ES-I3 (cell line): ENCODE results near the gene VAV1.
"Not testable (repeated sequence)": the region's sequence is repeated elsewhere in the genome, so short reads cannot be mapped to it uniquely, and the experiment has no call there.

Experiments used
- H3K36me3 ChIP-seq: 2 replicates; pipeline ENCODE4 v1.6.1; 2013; ENCODE audit warnings: mild to moderate bottlenecking, low read length, control low read depth, moderate library complexity; ENCODE audit not compliant: insufficient read depth
- H3K4me1 ChIP-seq: 2 replicates; pipeline ENCODE4 v1.6.1; 2013; ENCODE audit warnings: mild to moderate bottlenecking, control low read depth, low read length; ENCODE audit not compliant: insufficient read depth
- H3K9ac ChIP-seq: 2 replicates; pipeline ENCODE4 v1.6.1; 2013; ENCODE audit warnings: low read depth, mild to moderate bottlenecking, low read length, moderate library complexity
- H3K9me3 ChIP-seq: 2 replicates; pipeline ENCODE4 v1.6.1; 2013; ENCODE audit warnings: mild to moderate bottlenecking, low read length, moderate library complexity; ENCODE audit not compliant: control insufficient read depth, insufficient read depth

The VAV1 gene

DNA sequence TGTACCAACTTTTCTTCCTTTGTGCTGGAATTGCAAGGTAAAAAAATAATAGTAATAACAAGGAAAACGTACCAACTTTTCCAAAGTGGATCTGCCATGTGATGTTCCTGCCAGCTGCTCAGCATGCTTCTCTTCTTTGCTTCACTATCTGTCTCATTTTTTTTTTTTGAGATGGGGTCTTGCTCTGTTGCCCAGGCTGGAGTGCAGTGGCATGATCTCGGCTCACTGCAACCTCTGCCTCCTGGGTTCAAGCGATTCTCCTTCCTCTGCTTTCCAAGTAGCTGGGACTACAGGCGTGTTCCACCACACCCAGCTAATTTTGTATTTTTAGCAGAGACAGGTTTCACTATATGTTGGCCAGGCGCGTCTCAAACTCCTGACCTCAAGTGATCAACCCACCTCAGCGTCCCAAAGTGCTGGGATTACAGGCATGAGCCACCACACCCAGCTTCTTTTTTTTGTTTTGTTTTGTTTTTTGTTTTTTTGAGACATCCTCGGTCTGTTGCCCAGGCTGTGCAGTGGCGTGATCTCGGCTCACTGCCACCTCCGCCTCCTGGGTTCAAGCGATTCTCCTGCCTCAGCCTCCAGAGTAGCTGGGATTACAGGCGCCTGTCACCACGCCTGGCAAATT, 27.8 kb downstream of the VAV1 start:
- H3K9ac ChIP-seq, H3K36me3 ChIP-seq, H3K9me3 ChIP-seq, H3K4me1 ChIP-seq: not testable (repeated sequence)

DNA sequence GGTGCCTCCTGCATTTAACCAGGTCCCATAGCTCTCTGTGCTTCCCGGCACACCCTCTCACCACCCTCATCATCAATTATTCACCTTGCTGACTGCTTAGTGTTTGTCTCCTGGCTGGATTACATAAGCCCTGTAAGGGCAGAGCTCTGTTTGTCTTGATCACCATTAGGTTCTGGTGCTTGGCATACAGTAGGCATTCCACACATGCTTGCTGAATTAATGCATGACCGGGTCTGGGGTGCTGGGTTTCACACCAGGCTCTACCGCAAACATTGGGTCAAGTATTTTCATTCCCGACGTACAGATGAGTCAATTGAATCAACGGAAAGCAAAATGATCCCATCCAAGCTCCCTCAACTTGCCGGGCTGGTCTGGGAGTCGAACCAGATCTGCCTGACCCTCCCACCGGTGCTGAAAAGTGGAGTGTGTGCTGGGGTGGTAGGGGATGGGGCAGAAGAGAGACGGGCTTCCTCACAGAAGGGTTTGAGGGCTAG, 28.5 kb downstream of the VAV1 start:
- Histone ChIP-seq H3K9ac (peak overlapping the region; percentile 73), H3K4me1 (peaks cover 10% of the 10 kb centered on the region), H3K9me3 (no peaks in the 10 kb centered on the region), H3K36me3 (no peaks in the 10 kb centered on the region)

DNA sequence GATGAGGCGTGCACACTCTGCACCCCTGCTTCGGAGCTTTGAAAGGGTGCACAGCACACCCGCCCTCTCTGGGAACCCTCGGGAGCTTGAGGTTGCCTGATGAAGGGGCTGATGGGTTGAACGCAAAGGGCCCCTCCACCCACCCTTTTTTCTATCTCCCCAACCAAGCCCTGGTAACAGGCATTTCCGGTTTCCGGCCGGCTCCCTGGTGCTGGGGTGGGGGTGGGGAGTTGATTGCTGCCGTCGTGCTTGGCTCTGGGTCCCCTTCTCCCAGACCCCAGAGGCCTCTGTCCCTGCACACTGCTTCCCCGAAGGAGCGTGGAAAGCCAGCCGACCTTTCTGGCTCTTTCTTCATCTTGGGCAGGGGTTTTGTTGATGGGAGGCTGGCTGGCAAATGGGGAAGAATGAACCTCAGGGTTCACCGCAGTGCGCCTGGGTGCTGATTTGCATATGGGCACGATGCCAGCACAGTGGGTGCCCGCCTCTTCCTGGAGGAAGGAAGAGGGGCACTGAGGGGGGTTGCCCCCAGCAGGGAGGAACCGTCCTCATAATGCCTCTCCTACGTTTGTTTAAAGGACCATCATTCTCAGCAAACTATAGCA, 29.1 kb downstream of the VAV1 start:
- Histone ChIP-seq H3K9me3 (no peaks in the 10 kb centered on the region), H3K9ac (peak overlapping the region; percentile 73), H3K4me1 (peaks cover 10% of the 10 kb centered on the region), H3K36me3 (no peaks in the 10 kb centered on the region)

DNA sequence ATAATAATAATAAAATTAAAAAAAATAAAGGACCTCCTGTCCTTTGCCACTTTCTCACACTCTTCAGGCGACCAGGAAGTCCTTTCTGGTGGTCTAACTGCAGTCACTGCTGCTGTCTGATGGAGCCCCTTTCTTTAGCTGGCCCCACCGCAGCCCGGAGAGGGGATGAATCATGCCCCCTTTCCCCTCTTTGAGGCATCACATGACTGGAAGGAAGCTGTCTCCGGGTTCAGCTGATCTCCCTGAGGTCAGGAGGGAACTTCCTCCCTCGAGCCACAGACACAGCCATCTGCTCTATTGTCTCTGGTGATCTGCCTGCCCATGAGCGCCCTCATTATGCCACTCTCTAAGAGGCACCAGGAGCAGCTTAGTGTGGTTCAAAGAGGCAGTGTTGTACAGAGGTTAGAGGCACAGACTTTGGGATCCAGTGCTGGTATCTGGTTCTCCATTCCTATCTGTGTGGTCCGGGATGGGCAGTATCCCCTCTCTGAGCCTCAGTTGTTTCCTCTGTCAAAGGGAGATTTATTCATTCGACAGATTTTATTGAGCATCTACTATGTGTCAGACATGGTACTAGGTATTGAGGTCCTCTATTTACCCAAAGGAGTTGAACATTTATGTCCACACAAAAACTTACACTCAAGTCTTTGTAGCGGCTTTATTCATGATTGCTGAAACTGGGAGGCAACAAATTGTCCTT, 30.0 kb downstream of the VAV1 start:
- peak overlapping the region; percentile 4; the same call in 1 of the 2 replicates for H3K9ac ChIP-seq
- H3K36me3 ChIP-seq, result no peaks in the 10 kb centered on the region
- peaks cover 10% of the 10 kb centered on the region for H3K4me1 ChIP-seq
- no peaks in the 10 kb centered on the region for H3K9me3 ChIP-seq

DNA sequence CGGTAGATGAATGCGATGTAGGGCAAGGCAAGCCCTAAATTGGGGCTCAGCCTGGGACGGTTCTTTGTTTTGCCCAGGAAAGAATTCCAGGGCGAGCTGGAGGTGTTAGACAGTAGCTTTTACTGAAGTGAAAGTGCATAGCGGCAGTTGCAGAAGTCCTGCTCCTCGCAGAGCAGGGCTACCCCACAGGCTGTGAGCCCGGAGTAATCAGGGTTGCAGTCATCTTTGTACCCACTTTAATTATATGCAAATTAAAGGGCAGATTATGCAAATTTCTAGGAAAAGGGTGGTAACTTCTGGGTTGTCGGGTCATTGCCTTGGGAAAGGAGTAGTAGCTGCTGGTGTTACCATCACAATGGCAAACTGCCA, 30.5 kb downstream of the VAV1 start:
- H3K9me3 ChIP-seq, result no peaks in the 10 kb centered on the region
- no peak overlapping the region for H3K9ac ChIP-seq
- peaks cover 10% of the 10 kb centered on the region for H3K4me1 ChIP-seq
- H3K36me3 ChIP-seq, result no peaks in the 10 kb centered on the region

DNA sequence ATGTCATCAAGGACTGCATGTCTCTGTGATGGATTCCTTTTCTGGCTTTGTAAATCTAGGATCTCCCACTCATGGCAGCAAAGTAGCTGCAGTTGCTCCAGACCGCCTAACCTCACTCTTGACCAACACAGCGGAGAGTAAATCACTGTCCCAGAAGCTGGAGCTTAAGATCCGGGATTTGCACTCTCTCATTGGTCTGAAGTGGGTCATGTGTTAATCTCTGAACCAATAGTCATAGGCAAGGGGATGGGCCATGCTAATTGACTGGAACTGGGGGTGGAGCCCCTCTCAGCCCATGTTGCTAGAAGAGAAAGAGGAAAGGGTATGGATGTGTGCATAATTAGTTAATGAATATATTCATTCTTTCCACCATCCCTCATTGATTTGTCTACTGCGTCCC, 34.0 kb downstream of the VAV1 start:
- Histone ChIP-seq H3K4me1 (peaks cover 6% of the 10 kb centered on the region), H3K9me3 (no peaks in the 10 kb centered on the region), H3K36me3 (no peaks in the 10 kb centered on the region), H3K9ac (no peak overlapping the region)

DNA sequence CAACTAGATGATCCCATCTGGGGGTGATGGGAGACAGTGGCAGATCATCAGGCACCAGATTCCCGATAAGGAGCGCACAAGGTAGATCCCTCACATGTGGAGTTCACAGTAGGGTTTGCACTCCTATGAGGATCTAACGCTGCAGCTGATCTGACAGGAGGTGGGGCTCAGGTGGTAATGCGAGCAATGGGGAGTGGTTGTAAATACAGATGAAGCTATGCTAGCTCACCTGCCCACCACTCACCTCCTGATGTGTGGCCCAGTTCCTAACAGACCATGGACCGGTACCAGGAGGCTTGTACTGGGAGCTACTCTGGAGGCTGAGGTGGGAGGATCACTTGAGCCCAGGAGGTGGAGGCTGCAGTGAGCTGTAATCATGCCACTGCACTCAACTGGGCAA, 34.8 kb downstream of the VAV1 start:
- peaks cover 6% of the 10 kb centered on the region for H3K4me1 ChIP-seq
- H3K9ac ChIP-seq, result no peak overlapping the region
- H3K9me3 ChIP-seq, result no peaks in the 10 kb centered on the region
- no peaks in the 10 kb centered on the region for H3K36me3 ChIP-seq

DNA sequence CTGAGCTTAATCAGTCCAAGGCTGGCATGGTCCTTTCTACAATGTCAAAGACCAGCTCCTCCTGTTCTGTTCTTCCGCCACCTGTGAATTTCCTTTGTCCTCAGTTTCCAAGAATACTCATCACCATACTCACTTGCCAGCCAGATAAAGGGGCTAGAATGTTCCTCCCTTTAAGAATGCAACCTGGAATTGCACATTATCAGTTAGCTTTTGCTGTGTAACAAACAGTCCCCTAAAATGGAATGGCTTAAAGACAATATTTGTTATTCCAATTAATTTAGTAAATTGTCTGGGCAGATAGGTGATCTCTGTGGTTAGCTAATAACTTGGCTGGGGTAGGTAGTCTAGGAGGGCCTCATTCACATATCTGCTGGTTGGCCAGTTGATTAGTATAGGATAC, 36.0 kb downstream of the VAV1 start:
- H3K9me3 ChIP-seq, result no peaks in the 10 kb centered on the region
- no peaks in the 10 kb centered on the region for H3K36me3 ChIP-seq
- no peak overlapping the region for H3K9ac ChIP-seq
- no peaks in the 10 kb centered on the region for H3K4me1 ChIP-seq

DNA sequence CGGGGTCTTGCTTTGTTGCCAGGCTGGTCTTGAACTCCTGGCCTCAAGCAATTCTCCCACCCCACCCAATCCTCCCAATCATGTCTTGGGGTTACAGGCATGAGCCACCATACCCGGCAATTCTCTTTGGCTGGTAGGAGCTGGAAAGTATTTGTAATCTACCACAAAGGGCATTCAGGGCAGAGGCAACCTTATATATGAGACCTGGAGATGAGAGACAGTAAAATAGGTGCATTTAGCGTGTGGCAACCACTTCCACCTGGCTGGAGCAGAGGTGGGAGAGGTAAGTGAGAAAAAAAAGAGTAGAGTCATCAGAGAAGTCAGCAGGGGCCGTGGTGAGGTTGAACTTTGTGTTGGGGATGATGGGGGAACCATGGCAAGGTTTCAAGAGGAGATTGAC, 36.8 kb downstream of the VAV1 start:
- H3K36me3 ChIP-seq, result no peaks in the 10 kb centered on the region
- no peak overlapping the region for H3K9ac ChIP-seq
- H3K4me1 ChIP-seq, result no peaks in the 10 kb centered on the region
- no peaks in the 10 kb centered on the region for H3K9me3 ChIP-seq

DNA sequence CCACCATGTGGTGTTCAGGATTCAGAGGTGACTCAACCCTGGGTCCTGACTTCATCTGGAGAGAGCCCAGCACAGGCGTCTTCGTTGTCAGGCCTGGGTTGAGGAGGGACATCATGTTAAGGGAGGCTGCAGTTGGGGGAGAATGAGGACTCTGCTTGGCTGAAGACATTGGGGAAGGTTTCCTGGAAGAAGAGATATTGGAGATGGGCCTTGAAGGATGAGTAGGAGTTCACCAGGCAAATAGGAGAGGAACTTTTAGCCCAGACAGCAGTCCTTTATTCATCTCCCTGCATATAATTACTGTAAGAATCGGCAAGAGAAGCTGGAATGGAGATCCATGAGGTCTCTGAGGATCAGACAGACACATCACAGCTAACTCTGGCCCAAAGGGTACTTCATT, 38.9 kb downstream of the VAV1 start:
- Histone ChIP-seq H3K36me3 (no peaks in the 10 kb centered on the region), H3K9ac (no peak overlapping the region), H3K9me3 (no peaks in the 10 kb centered on the region), H3K4me1 (no peaks in the 10 kb centered on the region)

DNA sequence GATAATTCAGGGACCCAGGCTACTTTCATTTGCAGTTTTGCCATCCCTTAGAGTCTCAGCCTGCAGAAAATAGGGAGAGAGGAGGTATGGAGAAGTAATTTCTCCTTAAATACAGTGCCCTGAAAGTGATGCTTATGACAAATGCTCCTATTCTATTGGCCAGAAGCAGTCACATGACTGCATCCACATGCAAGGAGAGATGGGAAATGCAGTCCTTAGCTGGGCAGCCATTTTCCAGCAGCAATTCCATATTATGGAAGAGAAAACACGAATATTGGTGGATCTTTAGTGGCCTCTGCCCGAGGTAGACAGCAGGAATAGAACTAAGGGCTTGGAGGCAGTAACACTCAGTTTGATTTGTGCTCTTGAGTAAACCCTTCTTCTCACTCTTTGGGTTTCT, 39.4 kb downstream of the VAV1 start:
- Histone ChIP-seq H3K9ac (no peak overlapping the region), H3K4me1 (no peaks in the 10 kb centered on the region), H3K36me3 (no peaks in the 10 kb centered on the region), H3K9me3 (no peaks in the 10 kb centered on the region)

DNA sequence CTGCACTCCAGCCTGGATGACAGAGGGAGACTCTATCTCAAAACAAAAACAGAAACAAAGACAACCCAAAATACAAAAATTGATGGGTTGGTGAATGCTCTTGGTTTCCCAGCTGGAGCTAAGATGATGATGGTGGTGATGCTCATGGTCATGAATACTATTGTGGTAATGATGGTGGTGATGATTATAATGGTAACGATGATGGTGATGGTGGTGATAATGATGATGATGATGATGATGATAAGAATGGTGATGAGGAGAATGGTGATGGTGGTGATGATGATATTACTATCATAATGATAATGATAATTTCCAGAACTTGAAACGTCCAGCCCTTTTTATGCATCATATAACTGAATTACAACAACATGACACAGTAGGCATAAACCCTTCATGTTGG, 40.1 kb downstream of the VAV1 start:
- Histone ChIP-seq H3K9me3 (no peaks in the 10 kb centered on the region), H3K36me3 (no peaks in the 10 kb centered on the region), H3K9ac (no peak overlapping the region), H3K4me1 (no peaks in the 10 kb centered on the region)

DNA sequence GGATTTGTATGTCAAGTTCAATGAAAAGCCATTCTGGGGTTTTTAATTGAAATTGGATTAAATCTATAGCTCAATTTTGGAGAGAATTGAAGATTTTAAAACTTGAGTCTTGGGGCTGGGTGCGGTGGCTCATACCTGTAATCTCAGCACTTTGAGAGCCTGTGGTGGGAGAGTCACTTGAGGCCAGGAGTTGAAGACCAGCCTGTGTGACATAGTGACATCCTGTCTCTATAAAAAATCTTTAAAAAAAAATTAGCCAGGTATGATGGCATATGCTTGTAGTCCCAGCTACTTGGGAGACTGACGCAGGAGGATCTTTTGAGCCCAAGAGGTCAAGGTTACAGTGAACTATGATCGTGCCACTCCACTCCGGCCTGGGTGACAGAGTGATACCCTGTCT, 41.2 kb downstream of the VAV1 start:
- no peak overlapping the region for H3K9ac ChIP-seq
- no peaks in the 10 kb centered on the region for H3K4me1 ChIP-seq
- H3K9me3 ChIP-seq, result no peaks in the 10 kb centered on the region
- no peaks in the 10 kb centered on the region for H3K36me3 ChIP-seq

DNA sequence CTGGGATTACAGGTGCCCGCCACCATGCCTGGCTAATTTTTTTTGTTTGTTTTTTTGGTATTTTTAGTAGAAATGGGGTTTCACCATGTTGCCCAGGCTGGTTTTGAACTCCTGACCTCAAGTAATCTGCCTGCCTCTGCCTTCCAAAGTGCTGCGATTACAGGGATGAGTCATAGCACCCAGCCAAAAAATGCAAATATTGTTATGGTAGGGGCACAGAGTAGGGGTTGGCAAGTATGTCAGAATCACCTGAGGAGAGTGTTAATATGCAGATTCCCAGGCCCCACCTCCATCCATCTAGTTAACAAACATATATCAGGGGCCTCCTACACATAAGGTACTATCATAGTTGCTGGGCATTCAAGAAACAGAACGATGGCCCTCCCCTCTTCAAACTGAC, 44.7 kb downstream of the VAV1 start:
- no peak overlapping the region for H3K9ac ChIP-seq
- no peaks in the 10 kb centered on the region for H3K36me3 ChIP-seq
- H3K9me3 ChIP-seq, result no peaks in the 10 kb centered on the region
- no peaks in the 10 kb centered on the region for H3K4me1 ChIP-seq

DNA sequence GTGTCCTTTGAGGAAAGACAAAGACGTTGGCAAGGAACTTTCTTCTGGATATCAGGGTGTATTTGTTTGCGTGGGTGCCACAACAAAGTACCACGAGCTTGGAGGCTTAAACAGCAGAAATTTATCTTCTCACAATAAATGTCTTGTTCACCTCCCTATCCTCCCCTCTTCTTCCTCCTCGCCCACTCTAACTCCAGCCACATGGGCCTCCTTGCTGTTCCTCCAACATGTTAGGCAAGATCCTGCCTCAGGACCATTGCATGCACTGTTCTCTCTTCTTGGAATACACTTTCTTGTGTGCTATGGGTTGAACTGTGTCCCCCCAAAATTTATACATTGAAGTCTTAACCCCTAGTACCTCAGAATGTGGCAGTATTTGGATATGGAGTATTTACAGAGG, 45.7 kb downstream of the VAV1 start:
- no peaks in the 10 kb centered on the region for H3K36me3 ChIP-seq
- H3K9ac ChIP-seq, result no peak overlapping the region
- H3K4me1 ChIP-seq, result no peaks in the 10 kb centered on the region
- no peaks in the 10 kb centered on the region for H3K9me3 ChIP-seq
